HG02840 (cell line): ENCODE results near the gene GLIS2.

Experiments used
- ATAC-seq: cut with Tn5 transposase; IDR thresholded peaks from one replicate; pipeline ENCODE4 v1.9.1; 2021; ENCODE audit warnings: mild to moderate bottlenecking, moderate library complexity, moderate number of reproducible peaks; ENCODE audit not compliant: unreplicated experiment, low FRiP score

GLIS2 gene

GRCh38 chr16:4318967-4319366, 3.1 kb downstream of the GLIS2 start:
- ATAC-seq: no peak

GRCh38 chr16:4319454-4320421, 3.9 kb downstream of the GLIS2 start:
- ATAC-seq: no peak

GRCh38 chr16:4320571-4321137, 4.8 kb downstream of the GLIS2 start:
- no peak for ATAC-seq

- no peak for ATAC-seq
Observed at GRCh38 chr16:4321286-4322120, 5.6 kb downstream of the GLIS2 start.

- ATAC-seq: no peak
Observed at GRCh38 chr16:4322121-4323052, 6.5 kb downstream of the GLIS2 start.

GRCh38 chr16:4323071-4323844, 7.4 kb downstream of the GLIS2 start:
- no peak for ATAC-seq

GRCh38 chr16:4323845-4324488, 8.1 kb downstream of the GLIS2 start:
- ATAC-seq: no peak

GRCh38 chr16:4324492-4325252, 8.8 kb downstream of the GLIS2 start:
- no peak for ATAC-seq

GRCh38 chr16:4325253-4325758, 9.4 kb downstream of the GLIS2 start:
- ATAC-seq: no peak

GRCh38 chr16:4327386-4328045, 11.6 kb downstream of the GLIS2 start:
- no peak for ATAC-seq

GRCh38 chr16:4328046-4328781, 12.3 kb downstream of the GLIS2 start:
- no peak for ATAC-seq

GRCh38 chr16:4328782-4329775, 13.2 kb downstream of the GLIS2 start:
- no peak for ATAC-seq

GRCh38 chr16:4330277-4330874, 14.5 kb downstream of the GLIS2 start:
- no peak for ATAC-seq

GRCh38 chr16:4332083-4332482, 16.2 kb downstream of the GLIS2 start:
- ATAC-seq: no peak
